HCT116 (cell line): ENCODE data around the gene ABHD2. TPM values are rescaled to one million over a fixed set of nuclear protein-coding genes. Genes with fewer than 3 reads are reported as not detected.

Source experiments
- ATAC-seq: fragments of 200-7000 bp; cut with Tn5 transposase; 2 replicates; pipeline ENCODE4 v1.9.1; 2020; ENCODE audit warnings: mild to moderate bottlenecking, moderate library complexity
- BruUV-seq: library from RNA; stranded (reverse); fragments of 400-500 nt; replicated peaks from 2 replicates; lab custom pipeline; 2021; lab: Mats Ljungman, UMichigan
- CTCF ChIA-PET: fragments of 300-600 bp; sonication (Branson Sonifier 250); formaldehyde crosslinking; loops from one replicate; lab custom pipeline; 2021; ENCODE audit warnings: antibody characterized with exemption; lab: Charles Lee
- POLR2A ChIA-PET: fragments of 300-600, 350-600 bp; sonication (Branson Sonifier 250); formaldehyde crosslinking; loops from one replicate; lab custom pipeline; 2021; ENCODE audit warnings: antibody characterized with exemption; lab: Charles Lee
- RAD21 ChIA-PET, 2 experiments: fragments of 300-600 bp; sonication (Branson Sonifier 250); formaldehyde crosslinking; loops; one replicate each; lab custom pipeline; 2023; ENCODE audit warnings: low total read pairs in 2 of 2; ENCODE audit not compliant: uncharacterized antibody in 2 of 2, unreplicated experiment in 2 of 2, low non-redundant PET in 1 of 2; lab: Charles Lee
- DNase-seq: peaks from one replicate; pipeline ENCODE4 v3.0.0-alpha.2; 2010; ENCODE audit warnings: low read depth, low spot score
- H2AFZ ChIP-seq: fragments of 200-600 bp; shearing (Covaris generic), sonication (generic); 2 replicates; pipeline ENCODE4 v1.6.1; 2017; ENCODE audit warnings: low read depth, mixed run types, mixed read lengths, antibody characterized with exemption, low read length; ENCODE audit not compliant: poor library complexity, severe bottlenecking
- H3K27ac ChIP-seq: 2 replicates; pipeline ENCODE4 v1.5.1; 2012; ENCODE audit warnings: low read depth, low read length
- H3K27me3 ChIP-seq: fragments of 200-600 bp; sonication (generic); 2 replicates; pipeline ENCODE4 v1.6.1; 2016; ENCODE audit warnings: mixed run types, low read length, mixed read lengths; ENCODE audit not compliant: insufficient read depth
- H3K36me3 ChIP-seq, 2 experiments: fragments of 200-500 bp in 1 of 2; fragments of 200-600 bp in 1 of 2; sonication (Bioruptor generic) in 1 of 2; sonication (generic) in 1 of 2; 2 replicates each; pipeline versions ENCODE4 v1.5.1 to v1.6.1; 2014 to 2016; ENCODE audit warnings: low read length in 2 of 2, inconsistent platforms in 1 of 2, mixed read lengths in 1 of 2, mixed run types in 1 of 2; ENCODE audit not compliant: insufficient read depth in 2 of 2, control insufficient read depth in 1 of 2
- H3K4me1 ChIP-seq, 2 experiments: fragments of 200-600 bp in 1 of 2; sonication (generic) in 1 of 2; 2 replicates each; pipeline versions ENCODE4 v1.5.1 to v1.6.1; 2012 to 2017; ENCODE audit warnings: low read length in 2 of 2, inconsistent platforms in 1 of 2, mild to moderate bottlenecking in 1 of 2, mixed read lengths in 1 of 2, mixed run types in 1 of 2, moderate library complexity in 1 of 2; ENCODE audit not compliant: insufficient read depth in 2 of 2, control insufficient read depth in 1 of 2
- H3K4me2 ChIP-seq: fragments of 200-600 bp; sonication (generic); 2 replicates; pipeline ENCODE4 v1.6.1; 2017; ENCODE audit warnings: mixed run types, low read length, mixed read lengths
- H3K4me3 ChIP-seq, 2 experiments: fragments of 200-600 bp in 1 of 2; sonication (generic) in 1 of 2; replicated peaks in 1 of 2; 2 replicates each; pipeline ENCODE4 v1.5.1; 2011 to 2016; ENCODE audit warnings: low read length in 2 of 2, control low read depth in 1 of 2, low read depth in 1 of 2, mild to moderate bottlenecking in 1 of 2, mixed read lengths in 1 of 2, mixed run types in 1 of 2
- H3K79me2 ChIP-seq: fragments of 200-600 bp; sonication (generic); 2 replicates; pipeline ENCODE4 v1.6.1; 2017; ENCODE audit warnings: mild to moderate bottlenecking, mixed run types, low read length, moderate library complexity, mixed read lengths; ENCODE audit not compliant: insufficient read depth
- H3K9ac ChIP-seq: fragments of 200-600 bp; sonication (generic); 2 replicates; pipeline ENCODE4 v1.6.1; 2016; ENCODE audit warnings: low read length, mixed read lengths
- H3K9me2 ChIP-seq: fragments of 200-600 bp; sonication (generic), shearing (Covaris generic); 2 replicates; pipeline ENCODE4 v1.6.1; 2017; ENCODE audit warnings: mixed run types, mild to moderate bottlenecking, moderate library complexity; ENCODE audit not compliant: insufficient read depth
- H3K9me3 ChIP-seq, 2 experiments: fragments of 200-500 bp in 1 of 2; fragments of 200-600 bp in 1 of 2; sonication (Bioruptor generic) in 1 of 2; sonication (generic) in 1 of 2; 2 replicates each; pipeline ENCODE4 v1.6.1; 2014 to 2017; ENCODE audit warnings: low read length in 2 of 2, mixed read lengths in 2 of 2, inconsistent platforms in 1 of 2, low read depth in 1 of 2, mild to moderate bottlenecking in 1 of 2, mixed run types in 1 of 2, moderate library complexity in 1 of 2; ENCODE audit not compliant: control insufficient read depth in 1 of 2, insufficient read depth in 1 of 2
- H4K20me1 ChIP-seq: fragments of 200-600 bp; sonication (generic), shearing (Covaris generic); 2 replicates; pipeline ENCODE4 v1.6.1; 2017; ENCODE audit warnings: mixed run types, mild to moderate bottlenecking, moderate library complexity; ENCODE audit not compliant: insufficient read depth
- CTCF ChIP-seq, 3 experiments: fragments of 200-600 bp in 1 of 3; sonication (generic) in 1 of 3; IDR thresholded peaks in 2 of 3; conservative IDR thresholded peaks in 1 of 3; 2 replicates each; pipeline ENCODE4 v1.5.1; 2012 to 2017; ENCODE audit warnings: low read depth in 2 of 3, low read length in 2 of 3, antibody characterized with exemption in 1 of 3, borderline replicate concordance in 1 of 3, control low read depth in 1 of 3, mild to moderate bottlenecking in 1 of 3, mixed read lengths in 1 of 3, mixed run types in 1 of 3, moderate library complexity in 1 of 3; ENCODE audit not compliant: insufficient read depth in 1 of 3
- RAD21 ChIP-seq: IDR thresholded peaks from 2 replicates; pipeline ENCODE4 v1.6.1; 2012; ENCODE audit warnings: low read depth, mild to moderate bottlenecking
- SRF ChIP-seq: IDR thresholded peaks from 2 replicates; pipeline ENCODE4 v1.6.1; 2012; ENCODE audit warnings: low read depth
- intact Hi-C: fragments of 100-400 bp; cut with micrococcal nuclease; formaldehyde crosslinking; loops from 2 replicates; pipeline ENCODE4 v1.10.0; 2022
- total RNA-seq: library from RNA; stranded (reverse); gene quantifications from one replicate; pipeline ENCODE4 v1.2.1, GENCODE V29; 2021; ENCODE audit not compliant: unreplicated experiment

Gene ABHD2
- total RNA-seq, 1 experiment from 2014 or later, result 40.8 TPM

GRCh38 chr15:89177633-89178306, 89.5 kb downstream of the ABHD2 start:
- Histone ChIP-seq H3K27ac (no peak overlapping the region), H3K27me3 (no peaks in the 10 kb centered on the region), H3K9ac (no peak overlapping the region), H3K4me1 (no peaks in the 10 kb centered on the region), H3K36me3 (no peaks in the 10 kb centered on the region), H4K20me1 (no peaks in the 10 kb centered on the region), H3K79me2 (no peaks in the 10 kb centered on the region), H3K9me2 (no peaks in the 10 kb centered on the region), H3K4me2 (no peak overlapping the region), H3K9me3 (no peaks in the 10 kb centered on the region)
- no TSS peak for BruUV-seq
- ChIA-PET POLR2A (interaction anchor here (1.1 kb wide), 1 partner anchor 275 kb away, joined by 3 read pairs; no protein-coding TSS in a partner anchor), CTCF (interaction anchor here (0.6 to 2.2 kb wide), 30 partner anchors 9 to 299 kb away, joined by 3 to 39 read pairs (median 5); partner anchors contain the start of gene ABHD2)
- no peak for TF ChIP-seq SRF
- TF ChIP-seq CTCF (IDR thresholded peaks at IDR 0.05 in 2 of 3, conservative IDR thresholded peaks at IDR 0.05 in 1 of 3; ENCODE audit: borderline replicate concordance in 1 of 3, insufficient read depth in 1 of 3, low read depth in 2 of 3, low read length in 2 of 3), result peak; percentile 86 to 92 (median 91)
- TF ChIP-seq RAD21, result peak; percentile 87
- TF ChIP-seq, all 23 proteins: peak for 2
- Histone ChIP-seq H2AFZ (no peak overlapping the region), H3K4me3 (no peak overlapping the region)
- ATAC-seq (peak; percentile 93), DNase-seq (peak; percentile 52)
- intact Hi-C loops, result loop anchor here (1.0 to 5.0 kb wide), 4 partner anchors 40 to 273 kb away; no protein-coding TSS in a partner anchor
- RAD21 ChIA-PET, result interaction anchor here (0.6 to 1.8 kb wide), 9 partner anchors 29 to 520 kb away, joined by 3 to 8 read pairs (median 6); partner anchors contain the start of gene ABHD2 (in 1 of the 2)
